HepG2 (cell line): ENCODE data around the gene FHIT. TPM values are rescaled to one million over a fixed set of nuclear protein-coding genes. Genes with fewer than 3 reads are reported as not detected.

ENCODE experiments used
- ATAC-seq: fragments of 200-7000 bp; cut with Tn5 transposase; 3 replicates; pipeline ENCODE4 v1.9.1; 2020; ENCODE audit warnings: mild to moderate bottlenecking, moderate library complexity
- BruUV-seq: library from RNA; stranded (reverse); fragments of 400-500 nt; replicated peaks from 2 replicates; lab custom pipeline; 2021; lab: Mats Ljungman, UMichigan
- CTCF ChIA-PET: fragments of 300-600 bp; formaldehyde crosslinking; extraction: SDS; loops from one replicate; lab custom pipeline; 2021; ENCODE audit warnings: low total read pairs, inconsistent platforms, low intra/inter-chr PET ratio; lab: Yijun Ruan, JAX
- POLR2A ChIA-PET: fragments of 350-600 bp; sonication (Branson Sonifier 250); formaldehyde crosslinking; loops from one replicate; lab custom pipeline; 2020; ENCODE audit warnings: antibody characterized with exemption, inconsistent platforms; lab: Yijun Ruan, JAX
- DNase-seq: peaks from one replicate; pipeline ENCODE4 v3.0.0-alpha.2; 2015; ENCODE audit warnings: low spot score
- FAIRE-seq: peaks from 3 replicates; lab custom pipeline; 2011; peaks lifted over from hg19 to GRCh38; lab: Jason Lieb, UNC
- H2AFZ ChIP-seq: one replicate; pipeline ENCODE4 v1.6.1; 2011; ENCODE audit warnings: low read length, inconsistent platforms
- H3K27ac ChIP-seq: fragments of 300-600 bp; 3 replicates; pipeline ENCODE4 v1.8.0; 2011; ENCODE audit warnings: mixed run types, mild to moderate bottlenecking, mixed read lengths, low read length, inconsistent platforms; ENCODE audit not compliant: insufficient read depth; ENCODE audit errors: extremely low read length
- H3K27me3 ChIP-seq, 2 experiments: fragments of 200-600 bp in 1 of 2; 2 replicates in 1 of 2; 3 replicates in 1 of 2; pipeline versions ENCODE4 v1.6.0 to v1.8.0; 2011; ENCODE audit warnings: low read length in 2 of 2, mild to moderate bottlenecking in 2 of 2, moderate library complexity in 2 of 2, inconsistent platforms in 1 of 2; ENCODE audit not compliant: insufficient read depth in 2 of 2, control insufficient read depth in 1 of 2
- H3K36me3 ChIP-seq, 2 experiments: fragments of 200-600 bp in 1 of 2; replicated peaks in 1 of 2; 2 replicates in 1 of 2; 3 replicates in 1 of 2; pipeline versions ENCODE4 v1.5.1 to v1.8.0; 2011; ENCODE audit warnings: low read length in 2 of 2, inconsistent platforms in 1 of 2; ENCODE audit not compliant: insufficient read depth in 2 of 2, control insufficient read depth in 1 of 2
- H3K4me1 ChIP-seq: 2 replicates; pipeline ENCODE4 v1.5.1; 2012; ENCODE audit warnings: low read length, inconsistent platforms; ENCODE audit not compliant: insufficient read depth
- H3K4me2 ChIP-seq: 2 replicates; pipeline ENCODE4 v1.6.0; 2011; ENCODE audit warnings: low read depth, low read length, inconsistent platforms
- H3K4me3 ChIP-seq, 3 experiments: fragments of 200-600 bp in 1 of 3; sonication (generic), shearing (Covaris generic) in 1 of 3; replicated peaks in 1 of 3; 2 replicates each; pipeline ENCODE4 v1.5.1; 2011 to 2016; ENCODE audit warnings: low read length in 3 of 3, inconsistent platforms in 2 of 3, low read depth in 2 of 3, mild to moderate bottlenecking in 2 of 3, control low read depth in 1 of 3, mixed read lengths in 1 of 3; ENCODE audit not compliant: insufficient read depth in 1 of 3
- H3K79me2 ChIP-seq: one replicate; pipeline ENCODE4 v1.6.1; 2011; ENCODE audit warnings: low read length, inconsistent platforms; ENCODE audit not compliant: insufficient read depth
- H3K9ac ChIP-seq: 2 replicates; pipeline ENCODE4 v1.6.0; 2011; ENCODE audit warnings: mild to moderate bottlenecking, low read depth, low read length, inconsistent platforms; ENCODE audit not compliant: insufficient read depth
- H3K9me3 ChIP-seq: 2 replicates; pipeline ENCODE4 v1.5.1; 2012; ENCODE audit warnings: mild to moderate bottlenecking, low read length
- H4K20me1 ChIP-seq: 2 replicates; pipeline ENCODE4 v1.6.0; 2011; ENCODE audit warnings: inconsistent platforms, mild to moderate bottlenecking, low read length, moderate library complexity; ENCODE audit not compliant: insufficient read depth
- GTF3A ChIP-seq: sonication (generic); formaldehyde crosslinking; conservative IDR thresholded peaks from 2 replicates; pipeline ENCODE4 v1.4.0; 2020; ENCODE audit warnings: mild to moderate bottlenecking, missing genetic modification reagents
- HNRNPLL ChIP-seq: fragments of 200-400 bp; formaldehyde crosslinking; IDR thresholded peaks from 2 replicates; pipeline ENCODE4 v1.6.1; 2017; ENCODE audit warnings: mild to moderate bottlenecking, low read depth, low read length; ENCODE audit not compliant: poor library complexity, severe bottlenecking
- KDM2A ChIP-seq: sonication (generic); formaldehyde crosslinking; IDR thresholded peaks from 2 replicates; pipeline ENCODE4 v1.4.0; 2020; ENCODE audit warnings: low read depth, missing genetic modification reagents, borderline replicate concordance
- NR2F6 ChIP-seq, 2 experiments: IDR thresholded peaks; 2 replicates each; pipeline ENCODE4 v1.6.1; 2016; ENCODE audit warnings: antibody characterized with exemption in 1 of 2, mild to moderate bottlenecking in 1 of 2
- THRA ChIP-seq: sonication (generic); formaldehyde crosslinking; IDR thresholded peaks from 2 replicates; pipeline ENCODE4 v1.4.0; 2020; ENCODE audit warnings: missing genetic modification reagents, borderline replicate concordance
- ZBTB7A ChIP-seq: sonication (generic); formaldehyde crosslinking; IDR thresholded peaks from 2 replicates; pipeline ENCODE4 v1.8.0; 2022; ENCODE audit warnings: mild to moderate bottlenecking, missing genetic modification reagents
- ZMAT3 ChIP-seq: sonication (generic); formaldehyde crosslinking; conservative IDR thresholded peaks from 2 replicates; pipeline ENCODE4 v1.7.0; 2021; ENCODE audit warnings: missing genetic modification reagents
- ZNF142 ChIP-seq: sonication (generic); formaldehyde crosslinking; IDR thresholded peaks from 2 replicates; pipeline ENCODE4 v1.4.0; 2020; ENCODE audit warnings: missing genetic modification reagents
- ZNF180 ChIP-seq: sonication (generic); formaldehyde crosslinking; IDR thresholded peaks from 2 replicates; pipeline ENCODE4 v1.4.0; 2020; ENCODE audit warnings: low read depth, missing genetic modification reagents, borderline replicate concordance
- ZNF362 ChIP-seq: sonication (generic); formaldehyde crosslinking; IDR thresholded peaks from 2 replicates; pipeline ENCODE4 v1.4.0; 2020; ENCODE audit warnings: missing genetic modification reagents, mild to moderate bottlenecking, borderline replicate concordance
- ZNF605 ChIP-seq: sonication (generic); formaldehyde crosslinking; IDR thresholded peaks from 2 replicates; pipeline ENCODE4 v1.8.0; 2022; ENCODE audit warnings: mild to moderate bottlenecking, missing genetic modification reagents
- ZNF776 ChIP-seq: sonication (generic); formaldehyde crosslinking; IDR thresholded peaks from 2 replicates; pipeline ENCODE4 v1.4.0; 2020; ENCODE audit warnings: mild to moderate bottlenecking, missing genetic modification reagents
- ZSCAN31 ChIP-seq: sonication (generic); formaldehyde crosslinking; IDR thresholded peaks from 2 replicates; pipeline ENCODE4 v1.5.0; 2020; ENCODE audit warnings: low read depth, mild to moderate bottlenecking, missing genetic modification reagents
- WGBS: methylation state at CpG from one replicate; pipeline ENCODE4 v1.1.6; 2017; ENCODE audit warnings: low lambda C conversion rate; 5-methylcytosine and 5-hydroxymethylcytosine counted together
- in situ Hi-C: cut with HindIII; loops from 2 replicates; pipeline ENCODE4 v1.10.0; 2017; ENCODE audit warnings: low pct_unique_long_range_greater_than_20kb; ENCODE audit not compliant: extremely low pct_ligation_motif_present
- intact Hi-C: fragments of 100-400 bp; cut with micrococcal nuclease; formaldehyde crosslinking; loops from one replicate; pipeline ENCODE4 v1.10.0; 2022; ENCODE audit not compliant: unreplicated experiment
- polyA plus RNA-seq, 8 experiments: library from polyadenylated mRNA; depleted of rRNA in 3 of 8; stranded (reverse) in 7 of 8; unstranded in 1 of 8; fragments of >200 nt; fragmentation: Illumina TruSeq in 4 of 8; extraction: Trizol in 4 of 8; gene quantifications; 2 replicates each; pipeline versions ENCODE4 v1.2.1 to v1.2.3, GENCODE V29; 2011 to 2016; ENCODE audit warnings: low read depth in 4 of 8, missing spikeins in 1 of 8, mixed read lengths in 1 of 8; ENCODE audit not compliant: insufficient read depth in 1 of 8
- total RNA-seq, 5 experiments: library from RNA; depleted of rRNA; stranded (reverse); fragments of >200 nt; fragmentation: Illumina TruSeq; extraction: Trizol; gene quantifications; 2 replicates each; pipeline ENCODE4 v1.2.3, GENCODE V29; 2016; ENCODE audit warnings: low read depth in 1 of 5
- TF ChIP-seq, protein P1 (sequence below): sonication (generic); formaldehyde crosslinking; IDR thresholded peaks from 2 replicates; pipeline ENCODE4 v1.4.0; 2020; ENCODE audit warnings: missing genetic modification reagents, borderline replicate concordance

The FHIT gene
- total and polyA plus RNA-seq, 2 of the 13 experiments (the other 11 are each of a cell fraction or from before 2014, with no cell fraction given), result 4.0 to 4.6 TPM

DNA sequence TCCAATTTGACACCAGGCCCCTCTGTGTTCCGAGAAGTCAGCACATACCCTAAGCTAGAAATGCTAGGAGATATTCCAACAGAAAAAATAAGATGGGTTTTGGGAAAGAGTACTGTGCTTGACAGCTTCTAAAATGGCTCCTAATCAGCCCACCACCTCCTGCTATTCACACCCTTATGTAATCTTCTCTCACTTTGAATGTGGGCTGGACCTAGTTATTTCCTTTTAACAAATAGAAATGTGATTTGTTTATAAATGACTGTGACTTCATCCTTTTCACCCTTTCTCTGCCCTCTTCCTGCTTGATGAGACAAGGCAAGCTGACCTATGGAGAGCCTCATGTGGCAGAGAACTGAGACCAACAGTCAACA, 961.1 kb downstream of the FHIT start:
- in situ Hi-C loops (no loop called here), intact Hi-C loops (no loop called here)
- CTCF ChIA-PET, result no interaction called here
- Histone ChIP-seq H3K79me2 (no peaks in the 10 kb centered on the region), H2AFZ (no peak overlapping the region), H3K9ac (no peak overlapping the region), H3K27me3 (no peaks in the 10 kb centered on the region), H3K36me3 (no peaks in the 10 kb centered on the region), H3K9me3 (no peaks in the 10 kb centered on the region), H3K4me3 (no peak overlapping the region), H3K4me2 (no peak overlapping the region), H4K20me1 (no peaks in the 10 kb centered on the region), H3K27ac (no peak overlapping the region), H3K4me1 (no peaks in the 10 kb centered on the region)
- no peak for FAIRE-seq
- POLR2A ChIA-PET, result no interaction called here
- no peak for DNase-seq
- BruUV-seq, result no TSS peak
- WGBS, result 10% methylated on average over 1 of the region's 1 CpG
- no peak for ATAC-seq
- TF ChIP-seq ZNF142 (CRISPR knock-in tag) (no peak), ZNF362 (CRISPR knock-in tag) (no peak), ZNF776 (CRISPR knock-in tag) (no peak), ZNF180 (CRISPR knock-in tag) (no peak), ZNF605 (CRISPR knock-in tag) (no peak), GTF3A (CRISPR knock-in tag) (no peak), THRA (CRISPR knock-in tag) (no peak), ZBTB7A (CRISPR knock-in tag) (no peak), ZMAT3 (CRISPR knock-in tag) (no peak), HNRNPLL (no peak), NR2F6 (IDR thresholded peaks at IDR 0.05) (no peak), NR2F6 (CRISPR knock-in tag; IDR thresholded peaks at IDR 0.05) (no peak), KDM2A (no peak), ZSCAN31 (CRISPR knock-in tag) (no peak)
- TF ChIP-seq, protein P1, sequence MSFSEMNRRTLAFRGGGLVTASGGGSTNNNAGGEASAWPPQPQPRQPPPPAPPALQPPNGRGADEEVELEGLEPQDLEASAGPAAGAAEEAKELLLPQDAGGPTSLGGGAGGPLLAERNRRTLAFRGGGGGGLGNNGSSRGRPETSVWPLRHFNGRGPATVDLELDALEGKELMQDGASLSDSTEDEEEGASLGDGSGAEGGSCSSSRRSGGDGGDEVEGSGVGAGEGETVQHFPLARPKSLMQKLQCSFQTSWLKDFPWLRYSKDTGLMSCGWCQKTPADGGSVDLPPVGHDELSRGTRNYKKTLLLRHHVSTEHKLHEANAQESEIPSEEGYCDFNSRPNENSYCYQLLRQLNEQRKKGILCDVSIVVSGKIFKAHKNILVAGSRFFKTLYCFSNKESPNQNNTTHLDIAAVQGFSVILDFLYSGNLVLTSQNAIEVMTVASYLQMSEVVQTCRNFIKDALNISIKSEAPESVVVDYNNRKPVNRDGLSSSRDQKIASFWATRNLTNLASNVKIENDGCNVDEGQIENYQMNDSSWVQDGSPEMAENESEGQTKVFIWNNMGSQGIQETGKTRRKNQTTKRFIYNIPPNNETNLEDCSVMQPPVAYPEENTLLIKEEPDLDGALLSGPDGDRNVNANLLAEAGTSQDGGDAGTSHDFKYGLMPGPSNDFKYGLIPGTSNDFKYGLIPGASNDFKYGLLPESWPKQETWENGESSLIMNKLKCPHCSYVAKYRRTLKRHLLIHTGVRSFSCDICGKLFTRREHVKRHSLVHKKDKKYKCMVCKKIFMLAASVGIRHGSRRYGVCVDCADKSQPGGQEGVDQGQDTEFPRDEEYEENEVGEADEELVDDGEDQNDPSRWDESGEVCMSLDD (CRISPR knock-in tag), result no peak
